ENCODE data around the gene PDK4. TPM values are rescaled to one million over a fixed set of nuclear protein-coding genes. Genes with fewer than 3 reads are reported as not detected.
"Not testable (repeated sequence)": the region's sequence is repeated elsewhere in the genome, so short reads cannot be mapped to it uniquely, and the experiment has no call there.

Gene PDK4
- total and polyA plus RNA-seq, 3 donors from 2014 or later = 24.9 to 32.8 (median 29.6) TPM

DNA sequence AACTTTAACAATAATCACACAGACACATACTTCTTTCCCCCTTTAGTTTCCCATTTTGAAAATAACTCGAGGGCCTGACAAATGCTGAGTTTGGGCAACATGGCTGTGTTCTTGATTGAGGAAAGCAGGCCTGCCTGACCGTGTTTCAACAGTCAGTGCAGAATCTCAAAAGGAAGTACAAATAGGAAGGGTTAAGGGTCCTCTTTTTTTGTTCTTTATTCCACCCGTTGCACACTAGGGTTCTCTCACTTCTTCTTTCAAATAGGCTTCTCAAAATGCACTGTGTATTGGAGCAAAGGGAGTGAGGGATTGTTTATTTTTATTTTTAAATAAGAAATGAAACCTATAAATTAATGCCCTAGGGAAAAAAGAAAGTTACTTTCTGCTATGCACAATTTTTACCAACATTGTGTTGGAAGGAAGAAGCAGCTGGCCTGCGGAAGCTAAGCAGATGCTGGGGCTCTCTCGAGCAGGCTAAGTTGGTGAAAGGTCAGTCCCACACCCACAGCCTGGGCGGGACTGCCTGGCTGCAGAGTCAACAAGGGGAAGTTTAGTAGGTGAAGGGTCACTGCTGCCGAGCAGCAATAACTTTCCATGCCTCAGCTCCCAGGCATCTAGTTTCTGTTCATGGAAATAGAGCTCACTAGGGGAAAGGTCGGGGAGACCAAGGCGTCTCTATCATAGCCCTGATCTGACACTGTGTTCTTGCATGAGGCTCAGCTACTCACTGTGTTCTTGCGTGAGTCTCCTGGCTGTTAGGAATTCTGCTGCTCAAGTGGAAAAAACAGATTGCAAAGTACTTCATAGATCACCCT, 12.2 kb upstream of the PDK4 start:
- 18% methylated on average over 10 of the region's 10 CpGs for WGBS, 2 donors
- H3K36me3 ChIP-seq (ENCODE audit: low read depth, missing control alignments) = no peaks in the 10 kb centered on the region
- H3K4me3 ChIP-seq = no peak overlapping the region
- no peaks in the 10 kb centered on the region for H3K9me3 ChIP-seq
- intact Hi-C loops (cut with DNase I; ENCODE audit: low total_unique reads) = loop anchor here (10.0 kb wide), 1 partner anchor 64 kb away; no protein-coding TSS in a partner anchor
- H3K27me3 ChIP-seq = no peaks in the 10 kb centered on the region
- peaks cover 33% of the 10 kb centered on the region for H3K4me1 ChIP-seq
- TF ChIP-seq, protein P1, sequence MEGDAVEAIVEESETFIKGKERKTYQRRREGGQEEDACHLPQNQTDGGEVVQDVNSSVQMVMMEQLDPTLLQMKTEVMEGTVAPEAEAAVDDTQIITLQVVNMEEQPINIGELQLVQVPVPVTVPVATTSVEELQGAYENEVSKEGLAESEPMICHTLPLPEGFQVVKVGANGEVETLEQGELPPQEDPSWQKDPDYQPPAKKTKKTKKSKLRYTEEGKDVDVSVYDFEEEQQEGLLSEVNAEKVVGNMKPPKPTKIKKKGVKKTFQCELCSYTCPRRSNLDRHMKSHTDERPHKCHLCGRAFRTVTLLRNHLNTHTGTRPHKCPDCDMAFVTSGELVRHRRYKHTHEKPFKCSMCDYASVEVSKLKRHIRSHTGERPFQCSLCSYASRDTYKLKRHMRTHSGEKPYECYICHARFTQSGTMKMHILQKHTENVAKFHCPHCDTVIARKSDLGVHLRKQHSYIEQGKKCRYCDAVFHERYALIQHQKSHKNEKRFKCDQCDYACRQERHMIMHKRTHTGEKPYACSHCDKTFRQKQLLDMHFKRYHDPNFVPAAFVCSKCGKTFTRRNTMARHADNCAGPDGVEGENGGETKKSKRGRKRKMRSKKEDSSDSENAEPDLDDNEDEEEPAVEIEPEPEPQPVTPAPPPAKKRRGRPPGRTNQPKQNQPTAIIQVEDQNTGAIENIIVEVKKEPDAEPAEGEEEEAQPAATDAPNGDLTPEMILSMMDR (IDR thresholded peaks at IDR 0.05) = no peak
- TF ChIP-seq POLR2A (IDR thresholded peaks at IDR 0.05) = no peak
- peak overlapping the region; percentile 47 to 85 for H3K27ac ChIP-seq
- DNase-seq = peak; percentile 88

DNA sequence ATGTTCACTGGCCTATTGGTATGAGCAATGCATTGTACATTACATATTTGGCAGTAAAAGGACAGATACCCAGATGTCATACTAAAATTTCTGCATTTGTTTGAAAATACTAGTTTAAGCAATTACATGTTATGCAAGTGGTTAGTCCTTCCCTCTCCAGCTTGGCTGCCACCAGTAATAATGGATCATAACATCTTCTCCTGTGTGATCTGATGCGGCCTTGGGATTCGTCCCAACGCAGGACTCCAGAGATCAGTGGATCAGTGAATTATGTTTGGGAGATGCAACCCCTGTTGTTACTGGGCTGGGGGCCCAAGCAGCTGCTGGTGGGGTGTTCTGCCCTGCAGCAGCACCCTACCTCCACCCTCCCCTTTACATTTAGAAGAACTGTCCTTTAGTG, 11.2 kb upstream of the PDK4 start:
- Histone ChIP-seq H3K27me3 (no peaks in the 10 kb centered on the region), H3K36me3 (ENCODE audit: low read depth, missing control alignments) (no peaks in the 10 kb centered on the region), H3K4me1 (peaks cover 33% of the 10 kb centered on the region), H3K4me3 (no peak overlapping the region), H3K9me3 (no peaks in the 10 kb centered on the region), H3K27ac (peak overlapping the region in 1 of 2 donors; percentile 85)
- 66 to 70% methylated on average over 3 of the region's 3 CpGs for WGBS, 2 donors
- no peak for DNase-seq
- no peak for TF ChIP-seq POLR2A (IDR thresholded peaks at IDR 0.05)
- TF ChIP-seq, protein P1 (IDR thresholded peaks at IDR 0.05) = no peak
- intact Hi-C loops (cut with DNase I; ENCODE audit: low total_unique reads) = loop anchor here (10.0 kb wide), 1 partner anchor 63 kb away; no protein-coding TSS in a partner anchor

DNA sequence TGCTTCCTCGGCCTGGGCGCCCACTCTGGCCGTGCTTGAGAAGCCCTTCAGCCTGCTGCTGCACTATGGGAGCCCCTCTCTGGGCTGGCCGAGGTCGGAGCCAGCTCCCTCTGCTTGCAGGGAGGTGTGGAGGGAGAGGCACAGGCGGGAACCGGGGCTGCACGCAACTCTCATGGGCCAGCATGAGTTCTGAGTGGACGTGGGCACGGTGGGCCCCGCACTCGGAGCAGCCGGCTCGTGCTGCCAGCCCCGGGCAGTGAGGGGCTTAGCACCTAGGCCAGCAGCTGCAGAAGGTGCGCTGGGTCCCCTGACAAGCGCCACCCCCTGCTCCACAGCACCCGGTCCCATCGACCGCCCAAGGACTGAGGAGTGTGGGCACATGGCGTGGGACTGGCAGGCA, 9.0 kb upstream of the PDK4 start:
- no peaks in the 10 kb centered on the region for H3K27me3 ChIP-seq
- no peak for DNase-seq
- 85% methylated on average over 10 of the region's 21 CpGs; no CpG with 5 or more reads in 1 of the 2 donors for WGBS, 2 donors
- no peak overlapping the region for H3K4me3 ChIP-seq
- no peaks in the 10 kb centered on the region for H3K36me3 ChIP-seq (ENCODE audit: low read depth, missing control alignments)
- no peaks in the 10 kb centered on the region for H3K9me3 ChIP-seq
- H3K4me1 ChIP-seq = peaks cover 28% of the 10 kb centered on the region
- TF ChIP-seq, protein P1 (IDR thresholded peaks at IDR 0.05) = no peak
- TF ChIP-seq POLR2A (IDR thresholded peaks at IDR 0.05) = no peak
- intact Hi-C loops (cut with DNase I; ENCODE audit: low total_unique reads) = loop anchor here (10.0 kb wide), 1 partner anchor 60 kb away; no protein-coding TSS in a partner anchor
- H3K27ac ChIP-seq = no peak overlapping the region

DNA sequence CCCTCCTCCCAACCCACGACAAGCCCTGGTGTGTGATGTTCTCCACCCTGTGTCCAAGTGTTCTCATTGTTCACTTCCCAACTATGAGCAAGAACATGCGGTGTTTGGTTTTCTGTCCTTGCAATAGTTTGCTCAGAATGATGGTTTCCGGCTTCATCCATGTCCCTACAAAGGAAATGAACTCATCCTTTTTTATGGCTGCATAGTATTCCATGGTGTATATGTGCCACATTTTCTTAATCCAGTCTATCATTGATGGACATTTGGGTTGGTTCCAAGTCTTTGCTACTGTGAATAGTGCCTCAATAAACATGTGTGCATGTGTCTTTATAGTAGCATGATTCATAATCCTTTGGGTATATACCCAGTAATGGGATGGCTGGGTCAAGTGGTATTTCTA, 8.5 kb upstream of the PDK4 start:
- DNase-seq; H3K27me3 ChIP-seq; H3K36me3 ChIP-seq (ENCODE audit: low read depth, missing control alignments); H3K27ac ChIP-seq; H3K9me3 ChIP-seq; H3K4me3 ChIP-seq: not testable (repeated sequence)
- intact Hi-C loops (cut with DNase I; ENCODE audit: low total_unique reads) = loop anchor here (10.0 kb wide), 1 partner anchor 60 kb away; no protein-coding TSS in a partner anchor
- H3K4me1 ChIP-seq = peaks cover 23% of the 10 kb centered on the region
- 85% methylated on average over 3 of the region's 3 CpGs for WGBS, 2 donors

DNA sequence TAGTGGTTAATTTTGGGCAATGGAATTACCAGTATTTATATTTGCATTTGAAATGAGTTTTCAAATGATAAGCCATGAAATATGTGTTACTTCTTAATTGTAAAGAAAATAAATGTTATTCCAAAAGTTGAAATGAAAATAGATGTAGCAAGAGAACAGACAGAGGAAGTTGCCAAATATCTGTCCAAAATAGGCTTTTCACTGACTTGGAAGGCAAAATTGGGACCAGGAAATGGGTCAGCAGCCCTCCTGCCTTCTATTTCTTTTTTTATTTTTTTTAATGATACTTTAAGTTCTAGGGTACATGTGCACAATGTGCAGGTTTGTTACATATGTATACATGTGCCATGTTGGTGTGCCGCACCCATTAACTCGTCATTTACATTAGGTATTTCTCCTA, 8.1 kb upstream of the PDK4 start:
- H3K36me3 ChIP-seq (ENCODE audit: low read depth, missing control alignments); DNase-seq; H3K27me3 ChIP-seq; H3K27ac ChIP-seq; H3K9me3 ChIP-seq; H3K4me3 ChIP-seq: not testable (repeated sequence)
- intact Hi-C loops (cut with DNase I; ENCODE audit: low total_unique reads) = loop anchor here (10.0 kb wide), 1 partner anchor 60 kb away; no protein-coding TSS in a partner anchor
- 84 to 91% methylated on average over 2 of the region's 2 CpGs for WGBS, 2 donors
- H3K4me1 ChIP-seq = peaks cover 20% of the 10 kb centered on the region
